LNCAP (cell line): ENCODE measurements around the gene ATP6V0B.

Source experiments
- TF ChIP-seq, protein P1 (sequence below): fragments of 450-650 bp; IDR thresholded peaks from 2 replicates; pipeline ENCODE4 v1.5.1; 2017; ENCODE audit warnings: mild to moderate bottlenecking

ATP6V0B gene

GRCh38 chr1:43933386-43934100 lies 41.2 kb upstream of the ATP6V0B start, which contains the start of gene ARTN:
Gene ARTN, plus strand, starts transcription at chr1:43933801. Its CDS starts 1,856 bp downstream, at chr1:43935657.
- TF ChIP-seq, protein P1, sequence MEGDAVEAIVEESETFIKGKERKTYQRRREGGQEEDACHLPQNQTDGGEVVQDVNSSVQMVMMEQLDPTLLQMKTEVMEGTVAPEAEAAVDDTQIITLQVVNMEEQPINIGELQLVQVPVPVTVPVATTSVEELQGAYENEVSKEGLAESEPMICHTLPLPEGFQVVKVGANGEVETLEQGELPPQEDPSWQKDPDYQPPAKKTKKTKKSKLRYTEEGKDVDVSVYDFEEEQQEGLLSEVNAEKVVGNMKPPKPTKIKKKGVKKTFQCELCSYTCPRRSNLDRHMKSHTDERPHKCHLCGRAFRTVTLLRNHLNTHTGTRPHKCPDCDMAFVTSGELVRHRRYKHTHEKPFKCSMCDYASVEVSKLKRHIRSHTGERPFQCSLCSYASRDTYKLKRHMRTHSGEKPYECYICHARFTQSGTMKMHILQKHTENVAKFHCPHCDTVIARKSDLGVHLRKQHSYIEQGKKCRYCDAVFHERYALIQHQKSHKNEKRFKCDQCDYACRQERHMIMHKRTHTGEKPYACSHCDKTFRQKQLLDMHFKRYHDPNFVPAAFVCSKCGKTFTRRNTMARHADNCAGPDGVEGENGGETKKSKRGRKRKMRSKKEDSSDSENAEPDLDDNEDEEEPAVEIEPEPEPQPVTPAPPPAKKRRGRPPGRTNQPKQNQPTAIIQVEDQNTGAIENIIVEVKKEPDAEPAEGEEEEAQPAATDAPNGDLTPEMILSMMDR = no peak

- TF ChIP-seq, protein P1 = peak; percentile 89
Observed at GRCh38 chr1:43934101-43934985, 40.4 kb upstream of the ATP6V0B start.

DNA sequence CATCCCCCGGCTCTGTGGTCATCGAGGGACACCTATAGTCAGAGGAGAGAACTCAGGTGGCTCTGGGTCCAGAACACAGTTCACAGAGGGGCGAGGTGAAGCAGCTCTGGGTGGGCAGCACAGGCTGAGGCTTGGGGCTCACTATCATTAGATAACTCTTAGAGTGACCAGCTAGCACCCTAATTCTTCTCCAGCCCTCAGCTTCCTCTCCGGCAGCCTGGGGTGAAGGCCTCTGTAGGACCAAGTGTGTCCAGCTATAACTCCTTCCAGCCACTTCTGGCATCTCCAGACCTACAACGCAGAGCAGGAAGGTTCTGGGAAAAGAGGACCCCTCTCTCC lies 39.8 kb upstream of the ATP6V0B start:
- TF ChIP-seq, protein P1 = no peak; the same call in 1 of the 2 replicates

- TF ChIP-seq, protein P1 = no peak
Observed at GRCh38 chr1:43935711-43936427, 38.9 kb upstream of the ATP6V0B start.

- TF ChIP-seq, protein P1 = no peak; the same call in 1 of the 2 replicates
Observed at GRCh38 chr1:43936431-43937151, 38.2 kb upstream of the ATP6V0B start.

DNA sequence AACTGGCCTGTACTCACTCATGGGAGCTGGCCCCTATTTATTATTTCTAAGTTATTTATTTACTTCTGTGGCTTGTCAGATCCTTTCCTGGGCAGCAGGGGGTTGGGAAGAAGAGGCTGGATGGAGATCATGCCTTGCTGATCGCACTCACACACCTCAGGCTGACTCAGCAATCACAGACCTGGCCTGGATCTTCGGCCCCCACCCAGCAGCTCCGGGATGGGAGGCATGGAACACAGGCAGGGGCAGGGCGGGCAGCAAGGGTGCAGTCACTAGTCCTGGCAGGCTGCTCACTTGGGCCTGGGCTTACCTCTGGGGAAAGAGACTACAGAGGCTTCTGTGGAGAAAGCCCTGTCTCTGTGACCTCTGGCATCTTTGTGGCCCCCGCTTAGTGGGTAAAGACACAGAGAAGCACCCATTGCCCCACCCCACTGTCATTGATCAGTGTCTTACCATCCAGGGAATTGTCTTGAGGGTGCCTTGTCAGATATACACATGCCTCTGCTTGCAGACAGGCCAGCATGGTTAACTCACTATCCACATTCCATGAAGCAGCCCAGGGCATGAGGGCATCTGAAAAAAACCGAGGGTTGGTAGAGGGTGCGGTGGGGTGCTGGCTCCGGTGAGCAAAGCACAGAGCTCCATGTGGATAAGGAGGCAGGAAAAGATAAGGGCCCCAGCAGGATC lies 37.4 kb upstream of the ATP6V0B start:
- TF ChIP-seq, protein P1 = no peak
